Gastroesophageal sphincter (tissue), 3 donors: ENCODE measurements around the gene OSCP1.

Experiments used
- CTCF ChIP-seq, 4 experiments: fragments of 200-600 bp in 2 of 4; fragments of 450-650 bp in 2 of 4; sonication (generic) in 1 of 4; IDR thresholded peaks; one replicate each; pipeline ENCODE4 v1.5.1; 2017 to 2019; ENCODE audit warnings: antibody characterized with exemption in 4 of 4, mild to moderate bottlenecking in 2 of 4, moderate library complexity in 2 of 4
- POLR2A ChIP-seq, 2 donors: fragments of 450-650 bp; IDR thresholded peaks; one replicate each; pipeline ENCODE4 v1.6.1; 2017; ENCODE audit warnings: antibody characterized with exemption in 2 of 2, mild to moderate bottlenecking in 2 of 2, moderate library complexity in 1 of 2

DNA sequence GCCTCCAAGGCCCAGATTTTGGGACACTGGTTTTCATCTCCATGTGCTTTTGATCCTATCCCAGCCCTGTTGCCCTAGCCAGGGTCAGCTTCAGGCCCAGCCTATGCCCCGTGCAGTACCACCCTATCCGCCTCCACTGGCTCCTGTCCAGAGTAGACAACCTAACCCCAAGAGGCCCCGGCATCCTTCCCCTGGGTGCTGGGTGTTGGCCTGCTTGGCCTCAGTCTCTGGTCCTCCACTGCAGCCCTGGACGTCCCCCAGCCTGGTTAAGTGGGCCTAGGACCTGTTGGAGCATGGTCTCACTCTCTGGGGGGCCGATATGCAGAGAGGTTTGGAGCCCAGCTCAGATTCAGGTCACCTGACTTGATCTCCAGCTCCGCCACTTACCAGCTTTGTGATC, 30.8 kb upstream of the OSCP1 start:
- no peak for TF ChIP-seq CTCF (IDR thresholded peaks at IDR 0.05)
- no peak for TF ChIP-seq POLR2A (IDR thresholded peaks at IDR 0.05)
